WTC11 (cell line): ENCODE measurements around the gene DOK3. TPM values are rescaled to one million over a fixed set of nuclear protein-coding genes. Genes with fewer than 3 reads are reported as not detected.

Experiments
- ATAC-seq: fragments of 200-7000 bp; cut with Tn5 transposase; 2 replicates; pipeline ENCODE4 v1.10.0; 2021; ENCODE audit warnings: mild to moderate bottlenecking, moderate library complexity
- CTCF ChIA-PET: fragments of 300-600 bp; sonication (Branson Sonifier 250); formaldehyde crosslinking; loops from one replicate; lab custom pipeline; 2021; ENCODE audit warnings: antibody characterized with exemption; lab: Charles Lee
- POLR2A ChIA-PET: fragments of 350-600 bp; sonication (Branson Sonifier 250); formaldehyde crosslinking; loops from one replicate; lab custom pipeline; 2021; ENCODE audit warnings: antibody characterized with exemption; lab: Charles Lee
- DNase-seq: peaks from one replicate; pipeline ENCODE4 v3.0.0; 2021; ENCODE audit warnings: low spot score
- H3K27ac Mint-ChIP-seq: 2 replicates; pipeline ENCODE4 v1.8.0; 2021; ENCODE audit warnings: mixed read lengths
- H3K27me3 Mint-ChIP-seq: 2 replicates; pipeline ENCODE4 v1.8.0; 2021; ENCODE audit warnings: low read depth, mild to moderate bottlenecking, moderate library complexity, mixed read lengths
- H3K36me3 Mint-ChIP-seq: 2 replicates; pipeline ENCODE4 v1.8.0; 2021; ENCODE audit warnings: mixed read lengths
- H3K4me1 Mint-ChIP-seq: 2 replicates; pipeline ENCODE4 v1.8.0; 2022; ENCODE audit warnings: mixed read lengths
- H3K4me3 Mint-ChIP-seq: 2 replicates; pipeline ENCODE4 v1.8.0; 2021; ENCODE audit warnings: mild to moderate bottlenecking, moderate library complexity, mixed read lengths
- H3K9me3 Mint-ChIP-seq: 2 replicates; pipeline ENCODE4 v1.8.0; 2021; ENCODE audit warnings: mixed read lengths
- AR ChIP-seq: fragments of 250-450 bp; sonication (Bioruptor Pico); IDR thresholded peaks from 2 replicates; pipeline ENCODE4 v1.9.0; 2021; ENCODE audit warnings: mild to moderate bottlenecking
- GABPB1 ChIP-seq: sonication (generic); formaldehyde crosslinking; IDR thresholded peaks from 2 replicates; pipeline ENCODE4 v1.8.1; 2023; ENCODE audit warnings: mild to moderate bottlenecking, missing genetic modification reagents
- HMGXB4 ChIP-seq: sonication (generic); formaldehyde crosslinking; IDR thresholded peaks from 2 replicates; pipeline ENCODE4 v1.8.1; 2023; ENCODE audit warnings: mild to moderate bottlenecking, moderate library complexity, missing genetic modification reagents
- NFATC4 ChIP-seq: fragments of 250-450 bp; sonication (Bioruptor Pico); IDR thresholded peaks from 2 replicates; pipeline ENCODE4 v1.9.0; 2021; ENCODE audit warnings: mild to moderate bottlenecking
- NFYB ChIP-seq: sonication (generic); formaldehyde crosslinking; conservative IDR thresholded peaks from 2 replicates; pipeline ENCODE4 v1.8.0; 2022; ENCODE audit warnings: low read depth, missing genetic modification reagents
- ZMAT4 ChIP-seq: fragments of 250-450 bp; sonication (Bioruptor Pico); IDR thresholded peaks from 2 replicates; pipeline ENCODE4 v1.9.0; 2021; ENCODE audit warnings: mild to moderate bottlenecking
- ZNF281 ChIP-seq: sonication (generic); formaldehyde crosslinking; IDR thresholded peaks from 2 replicates; pipeline ENCODE4 v1.8.0; 2023; ENCODE audit warnings: mild to moderate bottlenecking, missing genetic modification reagents
- ZNF671 ChIP-seq: fragments of 250-450 bp; sonication (Bioruptor Pico); IDR thresholded peaks from 2 replicates; pipeline ENCODE4 v1.8.0; 2021; ENCODE audit warnings: mild to moderate bottlenecking
- ZSCAN18 ChIP-seq: fragments of 250-450 bp; sonication (Bioruptor Pico); IDR thresholded peaks from 2 replicates; pipeline ENCODE4 v2.1.2; 2022; ENCODE audit warnings: mild to moderate bottlenecking, moderate library complexity
- total RNA-seq: library from RNA; stranded (reverse); gene quantifications from 3 replicates; pipeline ENCODE4 v1.2.3, GENCODE V29; 2021
- TF ChIP-seq, protein P1 (sequence below): fragments of 250-450 bp; sonication (Bioruptor Pico); conservative IDR thresholded peaks from 2 replicates; pipeline ENCODE4 v1.9.0; 2021; ENCODE audit warnings: mild to moderate bottlenecking
- TF ChIP-seq, protein P2 (sequence below): fragments of 250-450 bp; sonication (Bioruptor Pico); IDR thresholded peaks from 2 replicates; pipeline ENCODE4 v1.9.0; 2021; ENCODE audit warnings: mild to moderate bottlenecking, borderline replicate concordance

DOK3 gene
- total RNA-seq, 1 experiment from 2014 or later = 9.9 TPM

- H3K27ac Mint-ChIP-seq = no peak overlapping the region
- ChIA-PET POLR2A (interaction anchor here (0.6 kb wide), 1 partner anchor 93 kb away, joined by 5 read pairs; no protein-coding TSS in a partner anchor), CTCF (interaction anchor here (16.7 kb wide), 1 partner anchor 11 kb away, joined by 230 read pairs; the partner anchor contains the start of gene PDLIM7)
- DNase-seq = no peak
- no peak overlapping the region for H3K4me3 Mint-ChIP-seq
- ATAC-seq = peak; percentile 5; the same call in 1 of the 2 replicates
- H3K9me3 Mint-ChIP-seq = no peaks in the 10 kb centered on the region
- H3K27me3 Mint-ChIP-seq = no peaks in the 10 kb centered on the region
- H3K4me1 Mint-ChIP-seq = no peaks in the 10 kb centered on the region
- H3K36me3 Mint-ChIP-seq = peaks cover 32% of the 10 kb centered on the region
- TF ChIP-seq ZSCAN18 (CRISPR knock-in tag) (no peak), AR (0 out of 2 replicates have a peak, but pooled peaks have one; percentile 55)
Observed at GRCh38 chr5:177482359-177482795, 27.2 kb downstream of the DOK3 start.

GRCh38 chr5:177479774-177480173, 29.9 kb downstream of the DOK3 start:
- POLR2A ChIA-PET = interaction anchor here (0.7 to 5.9 kb wide), 3 partner anchors 14 to 109 kb away, joined by 3 to 43 read pairs (median 10); partner anchors contain the start of gene PDLIM7
- DNase-seq = no peak
- no peaks in the 10 kb centered on the region for H3K9me3 Mint-ChIP-seq
- H3K27ac Mint-ChIP-seq = peak overlapping the region; percentile 63
- no peak overlapping the region for H3K4me3 Mint-ChIP-seq
- TF ChIP-seq ZNF671 (CRISPR knock-in tag) (0 out of 2 replicates have a peak, but pooled peaks have one; percentile 15), NFYB (CRISPR knock-in tag) (no peak)
- ATAC-seq = no peak
- peaks cover 19% of the 10 kb centered on the region for H3K4me1 Mint-ChIP-seq
- CTCF ChIA-PET = interaction anchor here (16.7 kb wide), 1 partner anchor 14 kb away, joined by 230 read pairs; the partner anchor contains the start of gene PDLIM7
- peaks cover 15% of the 10 kb centered on the region for H3K36me3 Mint-ChIP-seq
- H3K27me3 Mint-ChIP-seq = no peaks in the 10 kb centered on the region

DNA sequence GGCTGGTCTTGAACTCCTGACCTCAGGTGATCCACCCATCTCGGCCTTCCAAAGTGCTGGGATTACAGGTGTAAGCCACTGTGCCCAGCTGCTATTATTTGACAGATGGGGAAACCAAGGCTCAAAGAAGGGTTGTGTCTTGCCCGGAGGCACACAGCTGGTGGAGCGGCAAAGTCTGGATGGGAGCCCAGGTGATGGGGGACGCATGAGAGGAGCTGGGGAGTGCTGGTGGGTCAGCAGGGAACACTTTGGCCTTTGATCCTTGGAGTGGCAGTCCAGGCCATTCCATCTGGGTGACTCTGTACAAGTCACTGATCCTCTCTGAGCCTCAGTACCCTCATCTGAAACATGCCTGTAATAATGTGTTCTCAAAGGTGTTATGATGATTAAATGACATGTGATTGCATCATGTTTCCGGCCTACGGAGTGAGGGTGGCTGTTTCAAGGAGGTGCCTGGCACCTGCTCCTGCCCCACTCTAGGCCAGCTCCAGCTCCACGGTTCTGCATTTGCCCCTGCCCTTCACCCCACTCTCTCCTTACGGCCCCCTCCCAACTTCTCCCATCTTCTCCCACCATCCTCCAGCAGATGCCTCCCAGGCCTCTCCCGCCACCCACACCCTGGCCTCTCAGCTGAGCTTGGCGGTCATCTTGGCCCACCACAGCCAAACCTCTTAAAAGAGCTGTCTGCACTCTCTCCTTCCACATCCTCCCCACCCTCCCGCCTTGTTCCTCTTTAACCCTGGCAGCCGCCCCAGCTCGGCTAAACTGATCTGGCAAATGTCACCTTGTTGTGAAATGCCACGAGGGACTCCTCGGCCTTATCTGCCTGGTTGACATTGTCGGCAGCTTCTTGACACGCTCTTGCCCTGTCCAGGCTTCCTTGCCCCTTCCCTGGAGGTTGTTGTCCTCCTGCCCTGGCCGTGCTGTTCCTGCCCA, 30.6 kb downstream of the DOK3 start:
- H3K27me3 Mint-ChIP-seq = no peaks in the 10 kb centered on the region
- H3K4me1 Mint-ChIP-seq = peaks cover 27% of the 10 kb centered on the region
- H3K27ac Mint-ChIP-seq = peak overlapping the region; percentile 57; the same call in 1 of the 2 replicates
- no peak overlapping the region for H3K4me3 Mint-ChIP-seq
- H3K9me3 Mint-ChIP-seq = no peaks in the 10 kb centered on the region
- ATAC-seq (no peak), DNase-seq (no peak)
- peaks cover 7% of the 10 kb centered on the region; the same call in 1 of the 2 replicates for H3K36me3 Mint-ChIP-seq
- CTCF ChIA-PET = interaction anchor here (0.9 to 16.7 kb wide), 7 partner anchors 14 to 169 kb away, joined by 3 to 230 read pairs (median 13); partner anchors contain the start of gene PDLIM7
- POLR2A ChIA-PET = interaction anchor here (0.9 to 5.9 kb wide), 4 partner anchors 14 to 24 kb away, joined by 8 to 43 read pairs (median 10); partner anchors contain the start of gene PDLIM7
- TF ChIP-seq, protein P1, sequence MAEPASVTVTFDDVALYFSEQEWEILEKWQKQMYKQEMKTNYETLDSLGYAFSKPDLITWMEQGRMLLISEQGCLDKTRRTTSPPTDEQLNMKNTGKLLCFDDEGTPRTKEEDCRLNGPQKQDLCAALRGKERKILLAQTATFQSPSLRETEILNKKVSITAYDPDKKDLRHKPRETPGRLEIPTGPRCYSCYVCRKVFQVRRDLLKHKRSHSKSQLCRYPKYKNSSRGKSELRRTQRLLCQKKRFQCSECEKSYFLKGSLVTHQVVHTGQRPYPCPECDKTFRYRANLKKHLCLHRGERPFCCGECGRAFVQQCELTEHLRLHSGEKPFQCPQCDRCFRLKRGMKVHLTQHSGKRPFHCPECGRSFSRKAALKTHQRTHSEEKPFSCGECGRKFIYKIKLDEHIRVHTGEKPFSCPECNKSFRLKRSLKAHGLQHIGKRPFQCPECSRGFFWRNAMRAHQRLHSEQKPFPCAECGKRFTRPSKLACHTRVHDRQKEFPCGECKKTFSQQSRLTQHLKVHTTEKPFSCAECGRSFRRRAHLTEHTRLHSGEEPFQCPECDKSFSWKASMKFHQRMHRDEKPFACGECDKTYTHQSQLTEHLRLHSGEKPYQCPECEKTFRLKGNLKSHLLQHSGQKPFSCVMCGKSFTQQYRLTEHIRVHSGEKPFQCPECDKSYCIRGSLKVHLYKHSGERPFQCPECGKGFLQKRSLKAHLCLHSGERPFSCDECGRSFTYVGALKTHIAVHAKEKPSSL (CRISPR knock-in tag) = no peak
- TF ChIP-seq ZMAT4 (CRISPR knock-in tag) (no peak), GABPB1 (CRISPR knock-in tag) (peak; percentile 82), NFATC4 (CRISPR knock-in tag) (0 out of 2 replicates have a peak, but pooled peaks have one; percentile 35), HMGXB4 (CRISPR knock-in tag) (no peak), ZNF281 (CRISPR knock-in tag) (no peak)
- TF ChIP-seq, protein P2, sequence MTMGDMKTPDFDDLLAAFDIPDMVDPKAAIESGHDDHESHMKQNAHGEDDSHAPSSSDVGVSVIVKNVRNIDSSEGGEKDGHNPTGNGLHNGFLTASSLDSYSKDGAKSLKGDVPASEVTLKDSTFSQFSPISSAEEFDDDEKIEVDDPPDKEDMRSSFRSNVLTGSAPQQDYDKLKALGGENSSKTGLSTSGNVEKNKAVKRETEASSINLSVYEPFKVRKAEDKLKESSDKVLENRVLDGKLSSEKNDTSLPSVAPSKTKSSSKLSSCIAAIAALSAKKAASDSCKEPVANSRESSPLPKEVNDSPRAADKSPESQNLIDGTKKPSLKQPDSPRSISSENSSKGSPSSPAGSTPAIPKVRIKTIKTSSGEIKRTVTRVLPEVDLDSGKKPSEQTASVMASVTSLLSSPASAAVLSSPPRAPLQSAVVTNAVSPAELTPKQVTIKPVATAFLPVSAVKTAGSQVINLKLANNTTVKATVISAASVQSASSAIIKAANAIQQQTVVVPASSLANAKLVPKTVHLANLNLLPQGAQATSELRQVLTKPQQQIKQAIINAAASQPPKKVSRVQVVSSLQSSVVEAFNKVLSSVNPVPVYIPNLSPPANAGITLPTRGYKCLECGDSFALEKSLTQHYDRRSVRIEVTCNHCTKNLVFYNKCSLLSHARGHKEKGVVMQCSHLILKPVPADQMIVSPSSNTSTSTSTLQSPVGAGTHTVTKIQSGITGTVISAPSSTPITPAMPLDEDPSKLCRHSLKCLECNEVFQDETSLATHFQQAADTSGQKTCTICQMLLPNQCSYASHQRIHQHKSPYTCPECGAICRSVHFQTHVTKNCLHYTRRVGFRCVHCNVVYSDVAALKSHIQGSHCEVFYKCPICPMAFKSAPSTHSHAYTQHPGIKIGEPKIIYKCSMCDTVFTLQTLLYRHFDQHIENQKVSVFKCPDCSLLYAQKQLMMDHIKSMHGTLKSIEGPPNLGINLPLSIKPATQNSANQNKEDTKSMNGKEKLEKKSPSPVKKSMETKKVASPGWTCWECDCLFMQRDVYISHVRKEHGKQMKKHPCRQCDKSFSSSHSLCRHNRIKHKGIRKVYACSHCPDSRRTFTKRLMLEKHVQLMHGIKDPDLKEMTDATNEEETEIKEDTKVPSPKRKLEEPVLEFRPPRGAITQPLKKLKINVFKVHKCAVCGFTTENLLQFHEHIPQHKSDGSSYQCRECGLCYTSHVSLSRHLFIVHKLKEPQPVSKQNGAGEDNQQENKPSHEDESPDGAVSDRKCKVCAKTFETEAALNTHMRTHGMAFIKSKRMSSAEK (CRISPR knock-in tag) = no peak
